A673 (cell line): ENCODE data around the gene CACHD1. TPM values are rescaled to one million over a fixed set of nuclear protein-coding genes. Genes with fewer than 3 reads are reported as not detected.

Experiments used
- BruUV-seq: library from RNA; stranded (reverse); fragments of 400-500 nt; replicated peaks from 2 replicates; lab custom pipeline; 2021; lab: Mats Ljungman, UMichigan
- CTCF ChIA-PET: fragments of 300-600 bp; sonication (Branson Sonifier 250); formaldehyde crosslinking; loops from one replicate; lab custom pipeline; 2022; ENCODE audit warnings: antibody characterized with exemption; lab: Charles Lee
- POLR2A ChIA-PET: fragments of 300-600 bp; sonication (Branson Sonifier 250); formaldehyde crosslinking; loops from one replicate; lab custom pipeline; 2022; ENCODE audit warnings: antibody characterized with exemption; ENCODE audit not compliant: low non-redundant PET; lab: Charles Lee
- DNase-seq: peaks from one replicate; pipeline ENCODE4 v3.0.0-alpha.2; 2015; ENCODE audit warnings: low spot score
- H3K27ac ChIP-seq: fragments of 200-600 bp; sonication (generic); 2 replicates; pipeline ENCODE4 v1.5.1; 2016; ENCODE audit warnings: mixed run types, low read depth, mild to moderate bottlenecking, mixed read lengths, antibody characterized with exemption, low read length; ENCODE audit not compliant: poor library complexity, severe bottlenecking
- H3K27me3 ChIP-seq: fragments of 200-600 bp; sonication (generic); replicated peaks from 2 replicates; pipeline ENCODE4 v1.6.1; 2017; ENCODE audit warnings: mixed run types, low read depth, mild to moderate bottlenecking, mixed read lengths, antibody characterized with exemption, low read length; ENCODE audit not compliant: insufficient read depth, poor library complexity
- H3K36me3 ChIP-seq: fragments of 200-600 bp; sonication (generic); 2 replicates; pipeline ENCODE4 v1.6.1; 2016; ENCODE audit warnings: mixed run types, mild to moderate bottlenecking, mixed read lengths, antibody characterized with exemption, low read length; ENCODE audit not compliant: insufficient read depth, poor library complexity, severe bottlenecking
- H3K4me1 ChIP-seq: fragments of 200-600 bp; sonication (generic); 2 replicates; pipeline ENCODE4 v1.6.1; 2017; ENCODE audit warnings: mixed run types, mild to moderate bottlenecking, mixed read lengths, antibody characterized with exemption, low read length; ENCODE audit not compliant: insufficient read depth, poor library complexity, severe bottlenecking
- H3K4me3 ChIP-seq: fragments of 200-600 bp; sonication (generic); 2 replicates; pipeline ENCODE4 v1.5.1; 2016; ENCODE audit warnings: low read depth, mixed run types, mild to moderate bottlenecking, mixed read lengths, low read length; ENCODE audit not compliant: poor library complexity, severe bottlenecking
- H3K9me3 ChIP-seq: fragments of 200-600 bp; sonication (generic); 2 replicates; pipeline ENCODE4 v1.6.1; 2016; ENCODE audit warnings: mixed run types, low read depth, mild to moderate bottlenecking, mixed read lengths, antibody characterized with exemption, low read length; ENCODE audit not compliant: poor library complexity, severe bottlenecking
- CTCF ChIP-seq: fragments of 300-800, 200-600 bp; sonication (generic); conservative IDR thresholded peaks from 2 replicates; pipeline ENCODE4 v1.5.1; 2017; ENCODE audit warnings: low read depth, mild to moderate bottlenecking, antibody characterized with exemption, low read length, moderate library complexity, mixed read lengths
- EZH2 ChIP-seq: fragments of 200-600 bp; sonication (generic); IDR thresholded peaks from 2 replicates; pipeline ENCODE4 v1.6.1; 2017; ENCODE audit warnings: borderline replicate concordance, low read depth, mild to moderate bottlenecking, mixed read lengths, antibody characterized with exemption, low read length; ENCODE audit not compliant: poor library complexity, severe bottlenecking
- intact Hi-C: fragments of 100-400 bp; cut with micrococcal nuclease; formaldehyde crosslinking; loops from one replicate; pipeline ENCODE4 v1.10.0; 2022; ENCODE audit not compliant: unreplicated experiment
- total RNA-seq: library from RNA; stranded (reverse); gene quantifications from 2 replicates; pipeline ENCODE4 v1.2.3, GENCODE V29; 2021

CACHD1 gene
- total RNA-seq, 1 experiment from 2014 or later: 39.2 TPM

- H3K4me3 ChIP-seq: no peak overlapping the region
- CTCF ChIA-PET: no interaction called here
- H3K27me3 ChIP-seq: no peaks in the 10 kb centered on the region
- H3K36me3 ChIP-seq: no peaks in the 10 kb centered on the region
- intact Hi-C loops: no loop called here
- POLR2A ChIA-PET: no interaction called here
- TF ChIP-seq CTCF: no peak
- TF ChIP-seq EZH2: no peak
- BruUV-seq: no TSS peak
- H3K27ac ChIP-seq: no peak overlapping the region
- H3K4me1 ChIP-seq: peaks cover 62% of the 10 kb centered on the region
- no peak for DNase-seq
- H3K9me3 ChIP-seq: no peaks in the 10 kb centered on the region
Observed at GRCh38 chr1:64516803-64517568, 47.1 kb downstream of the CACHD1 start.

- ChIA-PET POLR2A (no interaction called here), CTCF (interaction anchor here (0.6 to 0.7 kb wide), 2 partner anchors 23 to 308 kb away, joined by 6 to 7 read pairs; no protein-coding TSS in a partner anchor)
- Histone ChIP-seq H3K4me3 (no peak overlapping the region), H3K36me3 (no peaks in the 10 kb centered on the region), H3K27me3 (no peaks in the 10 kb centered on the region), H3K27ac (no peak overlapping the region), H3K4me1 (peaks cover 62% of the 10 kb centered on the region), H3K9me3 (no peaks in the 10 kb centered on the region)
- TF ChIP-seq CTCF: no peak
- no peak for TF ChIP-seq EZH2
- intact Hi-C loops: no loop called here
- DNase-seq: no peak
- no TSS peak for BruUV-seq
Observed at GRCh38 chr1:64517640-64518039, 47.7 kb downstream of the CACHD1 start.

- CTCF ChIA-PET: no interaction called here
- DNase-seq: no peak
- TF ChIP-seq EZH2 (no peak), CTCF (no peak)
- intact Hi-C loops: no loop called here
- POLR2A ChIA-PET: no interaction called here
- no TSS peak for BruUV-seq
- Histone ChIP-seq H3K36me3 (no peaks in the 10 kb centered on the region), H3K27me3 (no peaks in the 10 kb centered on the region), H3K9me3 (no peaks in the 10 kb centered on the region), H3K4me3 (no peak overlapping the region), H3K27ac (no peak overlapping the region), H3K4me1 (peaks cover 60% of the 10 kb centered on the region)
Observed at GRCh38 chr1:64518692-64519481, 49.0 kb downstream of the CACHD1 start.
